ENCODE results near the gene HOGA1. TPM values are rescaled to one million over a fixed set of nuclear protein-coding genes. Genes with fewer than 3 reads are reported as not detected.
"Not testable (repeated sequence)": the region's sequence is repeated elsewhere in the genome, so short reads cannot be mapped to it uniquely, and the experiment has no call there.

Gene HOGA1
- total and polyA plus RNA-seq, 4 donors: 0.30 to 2.3 (median 0.77) TPM

DNA sequence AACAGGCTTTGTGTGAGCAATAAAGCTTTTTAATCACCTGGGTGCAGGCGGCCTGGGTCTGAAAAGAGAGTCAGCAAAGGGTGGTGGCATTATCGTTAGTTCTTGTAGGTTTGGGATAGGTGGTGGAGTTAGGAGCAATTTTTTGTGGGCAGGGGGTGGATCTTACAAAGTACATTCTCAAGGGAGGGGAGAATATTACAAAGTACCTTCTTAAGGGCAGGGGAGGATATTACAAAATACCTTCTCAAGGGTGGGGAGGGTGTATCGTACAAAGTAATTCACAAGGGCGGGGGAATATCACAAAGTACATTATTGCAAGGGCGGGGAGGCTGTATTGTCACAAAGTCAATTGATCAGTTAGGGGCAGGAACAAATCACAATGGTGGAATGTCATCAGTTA, 21.9 kb upstream of the HOGA1 start:
- WGBS, 2 donors: 86 to 95% methylated on average over 5 of the region's 5 CpGs
- not testable (repeated sequence) for H3K4me3 ChIP-seq; H3K9me3 ChIP-seq (ENCODE audit: control insufficient read depth in 4 of 4, insufficient read depth in 3 of 4, low read length in 3 of 4)

DNA sequence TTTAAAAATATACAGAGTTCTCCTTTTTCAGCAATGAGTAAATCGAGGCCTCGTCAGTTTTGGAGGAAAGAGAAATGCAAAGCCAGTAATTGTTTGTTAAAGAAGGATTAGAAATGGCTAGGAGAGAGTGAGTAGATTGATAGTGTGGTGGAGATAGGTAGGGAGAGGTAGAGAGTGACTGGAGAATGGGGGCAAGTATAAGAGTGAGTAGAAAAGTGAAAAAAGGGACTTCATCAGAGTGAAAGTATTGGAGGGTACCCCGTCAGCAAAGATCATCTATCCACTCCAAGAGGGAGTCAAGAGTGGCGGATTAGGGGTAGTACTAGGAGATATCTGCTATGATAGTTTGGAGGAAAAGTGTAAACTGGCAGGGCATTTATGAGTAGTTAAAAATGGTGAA, 20.9 kb upstream of the HOGA1 start:
- no peak overlapping the region for H3K4me3 ChIP-seq
- H3K4me1 ChIP-seq (ENCODE audit: control insufficient read depth in 5 of 5, insufficient read depth in 5 of 5, low read length in 5 of 5): no peaks in the 10 kb centered on the region
- 97 to 100% methylated on average over 4 of the region's 4 CpGs for WGBS, 2 donors
- no peaks in the 10 kb centered on the region for H3K27me3 ChIP-seq (ENCODE audit: control insufficient read depth in 3 of 3, insufficient read depth in 3 of 3, low read length in 2 of 3)
- no peak for ATAC-seq (ENCODE audit: insufficient read depth, low FRiP score)
- no peaks in the 10 kb centered on the region for H3K9me3 ChIP-seq (ENCODE audit: control insufficient read depth in 4 of 4, insufficient read depth in 3 of 4, low read length in 3 of 4)
- no peak overlapping the region for H3K9ac ChIP-seq (ENCODE audit: insufficient read depth in 1 of 2, low read length in 2 of 2)
- H3K27ac ChIP-seq (ENCODE audit: low read depth in 1 of 2, low read length in 1 of 2): no peak overlapping the region
- no peak for DNase-seq
- TF ChIP-seq, protein P1, sequence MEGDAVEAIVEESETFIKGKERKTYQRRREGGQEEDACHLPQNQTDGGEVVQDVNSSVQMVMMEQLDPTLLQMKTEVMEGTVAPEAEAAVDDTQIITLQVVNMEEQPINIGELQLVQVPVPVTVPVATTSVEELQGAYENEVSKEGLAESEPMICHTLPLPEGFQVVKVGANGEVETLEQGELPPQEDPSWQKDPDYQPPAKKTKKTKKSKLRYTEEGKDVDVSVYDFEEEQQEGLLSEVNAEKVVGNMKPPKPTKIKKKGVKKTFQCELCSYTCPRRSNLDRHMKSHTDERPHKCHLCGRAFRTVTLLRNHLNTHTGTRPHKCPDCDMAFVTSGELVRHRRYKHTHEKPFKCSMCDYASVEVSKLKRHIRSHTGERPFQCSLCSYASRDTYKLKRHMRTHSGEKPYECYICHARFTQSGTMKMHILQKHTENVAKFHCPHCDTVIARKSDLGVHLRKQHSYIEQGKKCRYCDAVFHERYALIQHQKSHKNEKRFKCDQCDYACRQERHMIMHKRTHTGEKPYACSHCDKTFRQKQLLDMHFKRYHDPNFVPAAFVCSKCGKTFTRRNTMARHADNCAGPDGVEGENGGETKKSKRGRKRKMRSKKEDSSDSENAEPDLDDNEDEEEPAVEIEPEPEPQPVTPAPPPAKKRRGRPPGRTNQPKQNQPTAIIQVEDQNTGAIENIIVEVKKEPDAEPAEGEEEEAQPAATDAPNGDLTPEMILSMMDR (IDR thresholded peaks at IDR 0.05; ENCODE audit: control extremely low read depth, extremely low read depth): no peak
- peaks cover 0 to 5% (median 0%) of the 10 kb centered on the region in 4 donors for H3K36me3 ChIP-seq (ENCODE audit: control insufficient read depth in 4 of 4, insufficient read depth in 4 of 4, low read length in 4 of 4)

More for the DNA sequence above, 21.9 kb upstream of the HOGA1 start:
- not testable (repeated sequence) for H3K9ac ChIP-seq (ENCODE audit: insufficient read depth in 1 of 2, low read length in 2 of 2); H3K4me1 ChIP-seq (ENCODE audit: control insufficient read depth in 5 of 5, insufficient read depth in 5 of 5, low read length in 5 of 5); DNase-seq; H3K27me3 ChIP-seq (ENCODE audit: control insufficient read depth in 3 of 3, insufficient read depth in 3 of 3, low read length in 2 of 3); ATAC-seq (ENCODE audit: insufficient read depth, low FRiP score); H3K27ac ChIP-seq (ENCODE audit: low read depth in 1 of 2, low read length in 1 of 2); H3K36me3 ChIP-seq (ENCODE audit: control insufficient read depth in 4 of 4, insufficient read depth in 4 of 4, low read length in 4 of 4)

DNA sequence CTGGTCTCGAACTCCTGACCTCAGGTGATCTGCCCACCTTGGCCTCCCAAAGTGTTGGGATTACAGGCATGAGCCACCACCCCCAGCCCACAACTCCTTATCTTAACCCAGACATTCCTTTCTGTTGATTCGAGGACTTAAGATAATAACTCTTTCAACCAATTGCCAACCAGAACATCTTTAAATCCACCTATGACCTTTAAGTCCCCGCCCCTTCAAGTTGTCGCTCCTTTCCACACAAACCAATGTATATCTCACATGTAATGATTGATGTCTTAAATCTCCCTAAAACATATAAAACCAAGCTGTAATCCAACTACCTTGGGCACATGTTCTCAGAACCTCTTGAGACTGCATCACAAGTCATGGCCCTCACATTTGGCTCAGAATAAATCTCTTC, 19.4 kb upstream of the HOGA1 start:
- H3K4me3 ChIP-seq: no peak overlapping the region
- no peak overlapping the region for H3K9ac ChIP-seq (ENCODE audit: insufficient read depth in 1 of 2, low read length in 2 of 2)
- TF ChIP-seq, protein P1 (IDR thresholded peaks at IDR 0.05; ENCODE audit: control extremely low read depth, extremely low read depth): no peak
- H3K27me3 ChIP-seq (ENCODE audit: control insufficient read depth in 3 of 3, insufficient read depth in 3 of 3, low read length in 2 of 3): no peaks in the 10 kb centered on the region
- H3K9me3 ChIP-seq (ENCODE audit: control insufficient read depth in 4 of 4, insufficient read depth in 3 of 4, low read length in 3 of 4): no peaks in the 10 kb centered on the region
- peaks cover 0 to 8% (median 3%) of the 10 kb centered on the region in 4 donors for H3K36me3 ChIP-seq (ENCODE audit: control insufficient read depth in 4 of 4, insufficient read depth in 4 of 4, low read length in 4 of 4)
- DNase-seq: no peak
- no peak overlapping the region for H3K27ac ChIP-seq (ENCODE audit: low read depth in 1 of 2, low read length in 1 of 2)
- no peaks in the 10 kb centered on the region for H3K4me1 ChIP-seq (ENCODE audit: control insufficient read depth in 5 of 5, insufficient read depth in 5 of 5, low read length in 5 of 5)
- ATAC-seq (ENCODE audit: insufficient read depth, low FRiP score): no peak
- 86 to 94% methylated on average over 4 of the region's 4 CpGs for WGBS, 2 donors

DNA sequence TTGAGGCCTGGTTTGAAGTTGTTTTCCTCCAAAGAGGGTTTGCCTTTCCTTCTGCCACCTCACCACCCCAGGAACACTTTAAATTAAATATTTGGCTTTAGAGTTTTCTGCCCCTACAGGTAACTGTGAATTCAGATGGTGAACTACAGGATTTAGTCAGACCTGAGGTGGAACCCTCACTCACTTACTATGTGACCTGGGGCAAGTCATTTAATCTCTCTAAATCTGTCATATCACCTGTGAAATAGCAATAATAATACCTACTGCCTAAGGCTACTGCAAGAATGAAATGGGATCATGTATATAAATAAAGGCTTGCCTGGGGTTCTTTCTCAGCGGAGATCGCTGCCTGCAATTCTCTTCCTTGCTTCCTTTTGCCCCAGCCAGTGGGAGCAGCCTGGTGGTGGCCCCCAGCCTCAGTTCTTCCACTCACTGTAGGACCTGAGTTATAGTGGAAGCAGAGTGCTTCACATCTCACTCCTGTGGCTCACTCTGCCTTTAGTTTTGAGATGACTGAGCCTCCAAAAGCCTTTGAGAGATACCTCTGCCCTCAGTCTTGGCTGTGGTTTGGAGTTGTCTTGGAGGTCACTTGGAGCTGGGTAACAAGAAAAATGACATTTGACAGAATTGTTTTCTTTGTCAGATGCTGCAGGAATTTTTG, 17.7 kb upstream of the HOGA1 start:
- no peak for DNase-seq
- H3K4me1 ChIP-seq (ENCODE audit: control insufficient read depth in 5 of 5, insufficient read depth in 5 of 5, low read length in 5 of 5): no peaks in the 10 kb centered on the region
- no peaks in the 10 kb centered on the region for H3K27me3 ChIP-seq (ENCODE audit: control insufficient read depth in 3 of 3, insufficient read depth in 3 of 3, low read length in 2 of 3)
- peaks cover 0 to 4% (median 0%) of the 10 kb centered on the region in 4 donors for H3K9me3 ChIP-seq (ENCODE audit: control insufficient read depth in 4 of 4, insufficient read depth in 3 of 4, low read length in 3 of 4)
- H3K9ac ChIP-seq (ENCODE audit: insufficient read depth in 1 of 2, low read length in 2 of 2): no peak overlapping the region
- no peak overlapping the region for H3K27ac ChIP-seq (ENCODE audit: low read depth in 1 of 2, low read length in 1 of 2)
- 95 to 98% methylated on average over 2 of the region's 2 CpGs for WGBS, 2 donors
- H3K4me3 ChIP-seq: no peak overlapping the region
- TF ChIP-seq, protein P1 (IDR thresholded peaks at IDR 0.05; ENCODE audit: control extremely low read depth, extremely low read depth): no peak
- no peak for ATAC-seq (ENCODE audit: insufficient read depth, low FRiP score)
- peaks cover 0 to 19% (median 3%) of the 10 kb centered on the region in 4 donors for H3K36me3 ChIP-seq (ENCODE audit: control insufficient read depth in 4 of 4, insufficient read depth in 4 of 4, low read length in 4 of 4)
